HuH-7 (cell line): ENCODE measurements around the gene NMT2.
"Not testable (repeated sequence)": the region's sequence is repeated elsewhere in the genome, so short reads cannot be mapped to it uniquely, and the experiment has no call there.

ENCODE experiments used
- DNase-seq: peaks from one replicate; pipeline ENCODE4 v3.0.0; 2011; ENCODE audit warnings: low spot score

The NMT2 gene

DNA sequence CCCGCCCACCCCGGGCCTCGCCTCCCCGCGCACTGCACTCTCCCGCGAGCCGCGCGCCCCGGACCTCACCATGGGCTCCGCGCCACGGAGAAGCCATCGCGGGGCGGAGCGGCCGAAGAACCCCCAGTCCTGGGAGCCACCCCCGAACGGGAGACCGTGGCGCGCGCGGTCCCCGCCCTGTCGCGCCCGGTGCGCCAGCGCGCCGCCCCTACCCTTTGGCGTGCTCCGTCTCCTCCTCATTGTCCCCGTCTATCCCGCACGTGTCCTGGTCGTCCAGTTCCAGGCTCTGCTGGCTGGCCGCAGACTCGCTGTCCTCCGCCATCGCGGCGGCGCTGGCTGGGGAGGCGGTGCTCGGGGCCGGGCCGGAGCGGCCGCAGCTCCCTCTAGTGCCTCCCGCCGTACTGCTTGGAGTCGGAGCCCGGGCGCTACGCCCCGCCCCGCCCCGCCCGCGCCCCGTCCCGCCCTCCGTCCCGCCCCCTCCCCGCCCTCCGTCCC lies at the start of gene NMT2:
Gene NMT2, minus strand, starts transcription at position 403 of the 495 bp plus-strand sequence. Its CDS starts 81 bp downstream, at position 322.
- peak; percentile 88 for DNase-seq

DNA sequence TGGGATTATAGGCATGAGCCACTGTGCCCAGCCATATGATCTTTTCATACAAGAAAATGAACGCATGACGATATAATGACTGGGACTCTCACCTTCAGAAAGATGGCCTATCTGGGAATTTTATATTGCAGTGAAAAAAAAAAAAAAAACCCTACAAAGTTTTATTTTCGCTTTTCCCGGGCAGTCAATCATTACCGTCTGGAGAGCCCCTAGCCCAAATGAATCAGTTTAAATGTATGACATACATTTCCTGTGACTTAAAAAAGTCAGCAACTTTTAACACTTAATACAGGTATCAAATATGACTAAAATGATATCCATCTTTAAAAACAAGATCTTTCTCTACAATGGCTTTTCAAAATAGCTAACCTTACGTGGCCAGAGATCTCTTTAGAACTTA lies 48.2 kb upstream of the NMT2 start:
- no peak for DNase-seq

DNA sequence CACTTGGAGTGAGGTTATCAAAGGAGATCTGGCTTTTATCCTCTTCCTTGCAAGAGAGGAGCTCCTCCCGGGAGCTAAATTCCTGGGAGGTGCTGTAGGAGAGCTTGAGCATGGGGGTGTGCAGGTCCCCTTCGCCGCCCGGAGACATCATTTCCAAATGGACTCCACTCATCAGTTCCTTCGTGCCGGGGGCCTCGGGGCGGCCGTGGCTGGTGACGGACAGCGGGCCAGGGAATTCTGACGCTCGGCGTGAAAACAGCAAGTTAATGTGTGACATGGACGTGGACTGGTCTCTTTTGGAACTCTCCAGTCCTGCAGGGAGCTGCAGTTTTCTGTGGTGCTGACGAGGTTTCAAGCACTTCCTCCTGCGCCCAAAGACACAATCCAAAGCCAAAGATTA lies 45.7 kb upstream of the NMT2 start:
- DNase-seq, result no peak

DNA sequence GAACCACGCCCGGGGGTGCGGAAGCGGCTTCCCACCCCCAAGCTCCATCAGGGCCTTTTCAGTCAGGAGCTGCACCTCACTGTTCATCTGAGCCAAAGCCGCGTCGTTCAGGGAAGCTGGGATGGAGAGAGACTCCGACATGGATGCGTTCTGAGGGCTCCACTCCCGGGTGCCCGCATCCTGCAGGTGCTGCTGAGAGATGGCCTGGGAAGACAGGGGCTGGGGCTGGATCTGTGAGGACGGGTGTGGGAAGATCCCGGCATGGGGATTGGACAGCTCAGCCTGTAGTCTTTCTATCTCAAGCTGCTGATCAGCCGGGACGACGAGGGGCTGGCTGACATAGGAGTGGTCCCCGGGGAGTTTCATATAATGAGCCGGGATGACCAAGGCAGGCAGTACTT lies 45.0 kb upstream of the NMT2 start:
- no peak for DNase-seq

DNA sequence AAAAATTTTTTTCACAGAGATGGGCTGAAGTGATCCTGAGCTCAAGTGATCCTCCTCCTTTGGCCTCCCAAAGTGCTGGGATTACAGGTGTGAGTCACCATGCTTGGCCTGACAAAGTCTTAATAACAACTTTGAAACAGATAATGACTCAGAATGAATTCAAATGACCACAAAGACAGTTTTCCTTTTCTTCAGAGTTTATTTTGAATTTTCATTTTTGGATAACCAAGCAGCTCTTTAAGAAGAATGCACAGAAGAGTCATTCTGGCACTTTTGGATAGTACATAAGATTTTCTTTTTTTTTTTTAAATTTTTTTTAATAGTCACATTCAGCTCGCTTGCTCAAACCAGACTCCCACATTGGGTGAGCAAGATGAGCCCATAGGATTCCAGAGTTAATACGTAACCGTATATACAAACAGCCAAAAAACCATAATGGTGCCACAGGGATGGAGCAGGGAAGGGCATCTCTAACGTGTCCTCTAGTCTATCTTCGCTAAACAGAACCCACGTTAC lies 43.0 kb upstream of the NMT2 start:
- no peak for DNase-seq

DNA sequence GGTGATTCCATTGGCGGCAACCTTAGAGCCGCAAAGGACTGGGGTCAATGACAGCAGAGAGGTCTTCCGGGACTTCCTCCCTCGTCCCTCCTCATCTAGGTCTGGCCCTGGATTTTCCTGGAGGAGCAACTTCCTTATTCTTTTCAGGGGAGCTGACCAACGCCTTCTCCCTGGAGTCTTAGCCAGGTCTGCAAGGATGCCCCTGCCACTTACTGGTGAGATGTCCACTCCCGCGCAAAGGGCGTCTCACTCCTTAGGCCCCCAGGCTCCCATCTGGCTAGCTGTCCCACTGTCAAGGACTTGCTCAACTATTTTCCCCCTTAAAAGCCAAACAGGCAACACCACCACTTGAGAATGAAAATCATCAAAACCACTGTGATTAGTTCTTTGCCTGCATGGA lies 42.0 kb upstream of the NMT2 start:
- DNase-seq, result no peak

DNA sequence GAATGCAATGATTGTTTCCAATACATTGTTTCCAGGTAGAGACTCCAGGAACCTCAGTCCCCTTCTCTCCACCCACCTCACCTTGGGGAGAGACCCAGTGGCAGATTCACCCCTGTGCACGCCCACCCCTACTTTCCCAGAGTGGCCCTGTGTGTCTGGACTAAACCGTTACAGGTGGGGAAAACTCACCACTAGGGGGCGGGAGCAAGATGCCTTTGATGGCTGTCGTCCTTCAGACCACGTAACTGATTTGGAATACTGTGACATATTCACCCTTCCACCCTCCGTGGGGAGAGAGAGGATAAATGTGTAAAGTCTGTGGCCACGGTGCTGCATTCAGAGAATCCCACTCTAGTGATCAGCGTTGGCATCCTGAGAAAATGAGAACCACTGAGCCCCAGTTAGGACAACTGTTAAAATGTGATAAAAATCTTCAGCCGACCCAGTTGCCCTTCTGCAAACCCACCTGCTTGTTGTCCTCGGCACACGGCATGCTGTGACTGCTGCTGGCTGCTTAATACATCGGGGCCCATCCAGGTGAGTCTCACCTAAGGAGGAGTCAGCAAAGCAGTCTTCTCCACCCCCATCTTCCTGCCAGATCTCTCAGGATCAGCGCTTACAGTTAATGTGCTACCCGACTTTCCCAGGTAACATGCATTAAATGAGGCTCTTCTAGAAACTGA lies 41.5 kb upstream of the NMT2 start:
- peak; percentile 94 for DNase-seq

DNA sequence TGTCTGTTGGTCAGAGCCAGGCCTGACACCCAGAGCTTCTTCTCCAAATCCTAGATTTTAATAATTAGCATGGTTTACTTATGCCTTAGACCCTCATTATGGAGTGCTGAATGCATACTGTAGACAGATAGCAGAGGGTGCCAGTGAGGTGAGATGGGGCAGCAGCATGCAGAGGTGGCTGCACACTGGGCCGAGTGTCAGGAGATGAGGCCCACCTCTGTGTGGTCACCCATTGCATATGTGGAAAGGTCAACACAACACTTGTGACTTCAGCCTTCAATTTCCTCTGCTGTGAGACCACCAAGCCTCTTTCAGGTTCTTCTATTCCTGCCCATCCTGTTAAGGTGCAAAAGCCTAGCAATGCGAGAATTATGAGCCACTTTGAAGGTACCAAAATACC lies 39.7 kb upstream of the NMT2 start:
- no peak for DNase-seq

DNA sequence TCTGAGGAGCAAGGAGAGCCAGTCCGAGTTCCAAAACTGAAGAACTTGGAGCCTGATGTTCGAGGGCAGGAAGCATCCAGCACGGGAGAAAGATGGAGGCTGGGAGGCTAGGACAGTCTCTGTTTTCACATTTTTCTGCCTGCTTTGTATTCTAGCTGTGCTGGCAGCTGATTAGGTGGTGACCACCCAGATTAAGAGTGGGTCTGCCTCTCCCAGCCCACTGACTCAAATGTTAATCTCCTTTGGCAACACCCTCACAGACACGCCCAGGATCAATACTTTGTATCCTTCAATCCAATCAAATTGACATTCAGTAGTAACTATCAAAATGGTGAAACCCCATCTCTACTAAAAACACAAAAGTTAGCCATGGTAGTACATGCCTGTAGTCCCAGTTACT lies 38.9 kb upstream of the NMT2 start:
- not testable (repeated sequence) for DNase-seq

DNA sequence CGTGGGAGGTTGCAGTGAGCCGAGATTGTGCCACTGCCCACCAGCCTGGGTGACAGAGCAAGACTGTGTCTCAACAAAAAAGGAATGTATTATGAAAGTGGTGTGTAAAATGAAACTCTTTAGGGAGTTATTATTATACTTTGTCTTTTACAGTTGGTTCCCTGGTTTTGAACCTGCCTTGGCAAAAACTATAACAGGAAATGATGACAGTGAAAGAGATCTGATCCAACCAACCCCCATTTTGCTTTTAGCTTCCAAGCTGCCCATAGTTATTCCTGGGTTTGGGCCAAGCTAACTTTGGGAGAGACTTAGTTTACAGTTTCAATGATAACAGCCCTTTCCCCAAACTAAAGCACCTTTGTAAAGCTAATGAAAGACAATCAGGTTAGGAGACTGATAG lies 34.1 kb upstream of the NMT2 start:
- no peak for DNase-seq

DNA sequence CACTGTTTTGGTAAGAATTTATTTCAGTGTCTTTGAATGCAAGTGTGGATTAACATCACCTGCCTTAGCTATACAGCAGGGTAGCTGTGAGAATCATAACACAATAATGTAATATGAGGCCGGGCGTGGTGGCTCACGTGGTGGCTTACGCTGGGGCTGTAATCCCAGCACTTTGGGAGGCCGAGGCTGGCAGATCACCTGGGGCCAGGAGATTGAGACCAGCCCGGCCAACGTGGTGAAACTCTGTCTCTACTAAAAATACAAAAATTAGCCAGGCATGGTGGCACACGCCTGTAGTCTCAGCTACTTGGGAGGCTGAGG lies 33.8 kb upstream of the NMT2 start:
- DNase-seq, result not testable (repeated sequence)

DNA sequence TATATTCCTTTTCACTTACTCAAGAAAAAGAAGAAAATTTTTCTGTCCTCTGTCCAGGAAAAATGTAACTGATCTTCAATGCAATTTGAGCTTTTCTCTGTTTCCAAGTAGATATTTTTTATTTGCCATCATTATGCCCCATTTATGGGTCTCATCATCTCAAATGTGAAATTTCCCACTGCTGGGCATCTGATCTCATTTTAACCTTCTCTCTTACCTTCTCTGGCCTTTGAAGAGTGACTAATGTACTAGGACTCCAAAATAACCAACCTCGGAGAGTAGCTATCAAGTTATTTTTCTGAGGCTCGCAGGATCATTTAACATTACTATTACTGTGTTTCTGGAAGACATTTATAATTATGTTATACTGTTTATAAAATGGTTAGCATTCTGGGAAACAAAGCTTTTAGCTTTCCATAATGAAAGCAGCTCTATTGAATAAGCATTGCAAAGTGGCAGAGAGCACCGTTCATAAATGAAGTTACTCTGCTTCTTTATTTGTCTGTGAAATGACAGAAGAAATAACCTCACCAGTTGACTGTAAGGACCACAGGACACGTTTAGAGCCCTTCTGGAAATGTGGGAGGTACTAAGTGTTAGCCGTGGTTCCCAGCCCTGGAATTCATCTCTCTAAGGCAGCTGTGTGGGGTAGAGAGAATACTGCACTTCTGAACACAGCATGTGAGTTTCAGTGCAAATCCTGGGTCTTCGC lies 33.3 kb upstream of the NMT2 start:
- DNase-seq, result no peak

DNA sequence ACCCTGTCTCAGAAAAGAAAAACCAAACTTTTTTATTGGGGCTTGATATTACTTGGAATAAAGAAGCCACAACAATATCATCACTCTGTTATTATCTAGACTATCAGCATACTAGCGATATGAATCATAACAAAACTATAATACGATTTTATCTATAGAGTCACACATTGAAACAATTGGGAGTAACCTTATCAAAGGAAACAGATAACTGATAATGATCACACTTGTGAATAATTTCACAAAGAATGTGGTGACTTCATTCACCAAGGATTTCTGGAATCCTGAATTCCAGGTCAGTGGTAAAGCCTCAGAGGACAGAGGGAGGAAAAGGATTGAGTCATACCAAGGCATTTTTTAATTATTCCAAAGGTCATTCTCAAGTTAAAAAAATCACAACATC lies 32.1 kb upstream of the NMT2 start:
- DNase-seq, result peak; percentile 43

DNA sequence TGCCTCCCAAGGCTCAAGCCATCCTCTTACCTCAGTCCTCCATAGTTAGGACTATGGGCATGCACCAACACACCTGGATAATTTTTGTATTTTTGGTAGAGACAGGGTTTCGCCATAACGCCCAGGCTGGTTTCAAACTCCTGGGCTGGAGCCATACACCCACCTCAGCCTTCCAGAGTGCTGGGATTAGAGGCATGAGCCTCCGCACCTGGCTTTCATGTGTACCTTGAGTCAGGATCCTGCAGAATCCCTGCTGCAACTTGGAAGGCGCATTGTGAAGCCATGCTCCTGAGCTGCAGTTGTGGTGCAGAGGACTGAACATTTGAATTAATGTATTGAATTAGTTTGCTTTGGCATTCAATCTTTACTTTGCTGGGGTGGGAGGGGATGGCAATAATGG lies 29.4 kb upstream of the NMT2 start:
- no peak for DNase-seq

DNA sequence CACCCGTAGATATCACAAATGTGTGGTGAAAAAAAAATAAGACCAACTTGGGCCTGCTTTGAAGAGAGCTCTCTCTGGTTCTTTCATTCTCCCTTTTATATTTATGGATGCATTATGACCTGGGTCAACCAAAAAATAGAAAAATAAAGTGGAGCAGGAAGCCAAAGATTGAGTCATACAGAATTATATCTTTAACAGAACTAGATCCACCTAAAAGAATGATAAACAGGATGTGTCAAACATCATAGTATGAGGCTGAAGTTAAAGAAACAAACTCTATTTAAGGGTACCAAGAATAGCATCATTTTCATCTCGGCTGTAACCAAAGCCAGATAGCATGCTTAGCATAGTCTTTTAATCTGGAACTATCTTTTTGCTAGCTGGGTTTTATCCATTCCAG lies 28.8 kb upstream of the NMT2 start:
- DNase-seq, result no peak

DNA sequence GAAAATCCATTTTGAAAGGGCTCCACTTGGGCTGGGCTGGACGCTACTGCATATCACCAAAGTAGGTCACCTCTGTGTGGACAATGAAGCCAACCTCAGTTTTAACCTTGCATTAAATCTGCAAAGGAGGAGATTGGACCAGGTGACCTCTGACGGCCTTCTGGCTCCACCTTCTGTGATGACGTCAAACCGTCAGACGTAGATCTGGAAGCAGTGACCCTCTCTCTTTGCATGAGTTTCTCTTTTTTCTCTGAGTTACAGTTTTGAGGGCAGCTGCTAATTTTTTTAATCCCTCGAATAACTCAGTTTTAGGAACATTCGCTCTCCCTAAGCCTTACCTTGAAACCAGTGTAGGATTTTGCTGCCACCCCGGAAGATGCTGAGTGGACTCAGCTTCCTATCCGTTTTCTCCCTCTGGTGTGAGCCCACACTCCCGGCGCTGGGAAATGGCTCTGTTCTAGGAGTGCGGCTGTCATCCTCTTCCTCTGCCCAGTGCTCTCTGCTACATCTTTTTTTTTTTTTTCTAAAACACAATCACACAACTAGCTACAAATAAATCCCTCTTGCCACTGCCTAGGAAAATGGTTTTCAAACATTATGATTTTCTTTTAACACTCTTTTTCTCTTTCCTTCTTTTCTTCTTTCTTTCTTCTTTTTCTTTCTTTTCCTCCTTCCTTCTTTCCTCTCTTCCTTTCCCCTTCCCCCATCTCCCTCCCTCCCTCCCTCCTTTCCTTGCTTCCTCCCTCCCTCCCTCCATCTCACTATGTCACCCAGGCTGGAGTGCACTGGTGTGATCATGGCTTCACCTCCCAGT lies 27.7 kb upstream of the NMT2 start:
- DNase-seq, result no peak

DNA sequence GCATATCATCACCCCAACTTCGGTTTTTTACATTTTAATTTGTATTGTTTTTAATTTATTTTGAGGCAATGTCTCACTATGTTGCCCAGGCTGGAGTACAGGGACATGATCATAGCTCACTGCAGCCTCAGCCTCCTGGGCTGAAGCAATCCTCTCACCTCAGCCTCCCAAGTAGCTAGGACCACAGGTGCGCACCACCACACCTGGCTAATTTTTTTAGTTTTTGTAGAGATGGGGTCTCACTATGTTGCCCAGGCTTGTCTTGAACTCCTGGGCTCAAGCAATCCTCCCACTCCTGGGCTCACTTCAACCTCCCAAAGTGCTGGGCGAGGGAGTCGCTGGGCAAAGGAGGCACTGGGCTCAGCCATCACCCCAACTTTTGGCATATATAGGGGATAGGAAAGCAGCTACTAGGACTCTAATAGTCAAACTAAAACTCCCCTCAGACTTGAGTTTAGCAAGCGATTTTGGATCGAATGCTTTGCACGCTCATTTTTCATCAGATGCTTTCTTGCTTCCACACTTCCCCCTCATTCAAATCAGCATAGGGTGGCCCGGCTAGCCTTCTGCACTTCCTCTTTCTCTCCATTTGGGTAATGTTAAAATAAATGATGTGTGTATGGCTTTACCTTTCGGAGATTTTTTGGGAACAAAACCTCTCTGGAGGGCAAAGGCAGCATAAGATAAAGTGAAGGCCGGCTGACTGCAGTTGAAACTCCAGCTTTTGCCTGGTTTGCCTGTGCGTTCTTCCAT lies 20.8 kb upstream of the NMT2 start:
- DNase-seq, result no peak

DNA sequence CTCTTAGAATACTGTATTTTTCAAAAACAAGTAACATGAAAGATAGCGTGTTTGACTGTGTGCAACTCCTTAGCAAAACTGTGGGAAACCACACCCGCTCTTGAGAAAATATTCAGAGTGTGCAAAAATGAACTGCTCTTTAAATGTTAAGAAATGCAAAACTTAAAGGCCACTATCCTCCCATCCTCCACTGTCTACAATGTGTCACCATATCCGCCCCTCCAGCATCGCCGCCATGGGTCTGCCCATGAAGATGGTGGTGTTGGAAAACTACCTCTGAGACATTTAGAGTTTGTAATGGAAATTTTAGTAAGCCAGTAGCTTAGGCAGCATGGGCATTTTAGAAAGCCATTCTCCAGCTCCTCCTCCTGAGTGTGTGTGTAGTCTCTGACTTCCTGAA lies 20.1 kb upstream of the NMT2 start:
- DNase-seq, result no peak

DNA sequence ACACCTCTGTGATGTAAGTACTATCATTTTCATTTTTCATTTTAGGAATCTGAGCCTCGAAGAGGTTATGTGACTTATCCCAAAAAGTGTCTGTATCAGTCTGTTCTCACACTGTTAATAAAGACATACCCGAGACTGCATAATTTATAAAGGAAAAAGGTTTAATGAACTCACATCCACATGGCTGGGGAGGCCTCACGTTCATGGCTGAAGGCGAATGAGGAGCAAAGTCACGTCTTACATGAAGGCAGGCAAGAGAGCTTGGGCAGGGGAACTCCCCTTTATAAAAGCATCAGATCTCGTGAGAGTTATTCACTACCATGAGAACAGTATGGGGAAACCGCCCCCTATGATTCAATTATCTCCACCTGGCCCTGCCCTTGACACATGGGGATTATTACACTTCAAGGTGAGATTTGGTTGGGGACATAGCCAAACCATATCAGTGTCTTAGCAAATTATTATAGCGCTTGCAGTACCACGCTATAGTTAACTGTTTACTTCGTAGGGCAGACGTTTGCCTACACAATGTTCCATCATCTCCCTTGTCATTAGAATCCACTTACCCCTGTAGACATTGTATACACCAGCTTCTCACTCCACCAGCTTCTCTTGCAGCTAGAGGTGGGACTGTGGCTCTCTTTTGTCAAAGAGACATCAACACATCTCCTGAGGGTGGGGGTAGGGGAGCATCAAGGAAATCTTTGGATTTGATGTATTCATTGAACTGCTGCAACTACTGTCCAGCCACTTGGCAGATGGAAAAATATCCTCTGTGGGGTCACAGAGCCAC lies 15.4 kb upstream of the NMT2 start:
- DNase-seq, result no peak

DNA sequence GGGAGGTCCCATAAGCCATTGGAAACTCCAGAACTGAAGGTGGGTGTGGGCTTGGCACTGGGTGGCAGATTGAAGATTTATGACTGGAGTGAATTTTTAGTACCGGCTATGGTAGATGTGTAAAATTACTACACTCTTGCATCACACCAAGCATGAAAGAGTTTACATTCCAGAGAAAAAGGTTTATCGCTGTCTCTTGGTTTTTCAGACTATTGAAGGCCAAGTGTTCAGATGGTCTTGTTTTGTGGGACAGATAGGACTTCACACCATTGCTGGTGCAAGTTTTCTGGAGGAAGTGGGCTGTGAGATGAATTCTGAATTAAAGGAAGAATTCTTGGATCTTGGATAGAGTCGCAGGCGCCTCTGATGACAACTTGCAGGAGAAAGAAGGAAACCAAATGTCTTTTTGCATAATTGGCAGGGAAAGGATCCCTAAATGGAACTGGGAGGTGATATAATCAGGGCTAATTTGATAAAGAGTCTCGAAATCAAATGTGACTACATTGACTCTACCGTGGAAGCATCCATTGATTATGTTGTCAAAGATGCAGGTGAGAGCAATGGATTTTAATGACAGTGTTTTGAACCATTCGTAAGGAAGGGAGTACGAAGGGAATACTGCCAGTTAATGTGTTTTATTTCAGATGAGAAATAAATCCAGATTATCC lies 14.2 kb upstream of the NMT2 start:
- peak; percentile 46 for DNase-seq
